ENCODE results near the gene ZNF670.

DNA sequence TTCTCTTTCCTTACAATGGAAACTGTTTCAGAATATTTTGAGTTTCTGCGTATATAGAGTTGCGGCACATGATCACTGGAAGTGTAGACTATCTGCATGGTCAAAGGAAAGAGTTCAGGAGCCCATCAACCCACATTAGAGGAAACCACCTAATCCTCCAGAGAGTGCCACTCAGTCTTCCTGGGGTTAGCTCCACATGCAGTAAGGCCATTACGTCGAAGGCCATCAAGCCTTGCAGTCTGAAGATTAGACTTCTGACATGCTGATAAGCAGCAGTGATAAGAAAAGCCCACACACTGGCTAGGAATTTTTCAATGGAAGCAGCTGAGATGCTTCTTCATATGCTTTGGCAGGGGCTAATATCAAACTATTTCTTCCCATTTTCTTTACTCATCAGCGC lies 17.9 kb upstream of the ZNF670 start:
- TF ChIP-seq, protein P1, sequence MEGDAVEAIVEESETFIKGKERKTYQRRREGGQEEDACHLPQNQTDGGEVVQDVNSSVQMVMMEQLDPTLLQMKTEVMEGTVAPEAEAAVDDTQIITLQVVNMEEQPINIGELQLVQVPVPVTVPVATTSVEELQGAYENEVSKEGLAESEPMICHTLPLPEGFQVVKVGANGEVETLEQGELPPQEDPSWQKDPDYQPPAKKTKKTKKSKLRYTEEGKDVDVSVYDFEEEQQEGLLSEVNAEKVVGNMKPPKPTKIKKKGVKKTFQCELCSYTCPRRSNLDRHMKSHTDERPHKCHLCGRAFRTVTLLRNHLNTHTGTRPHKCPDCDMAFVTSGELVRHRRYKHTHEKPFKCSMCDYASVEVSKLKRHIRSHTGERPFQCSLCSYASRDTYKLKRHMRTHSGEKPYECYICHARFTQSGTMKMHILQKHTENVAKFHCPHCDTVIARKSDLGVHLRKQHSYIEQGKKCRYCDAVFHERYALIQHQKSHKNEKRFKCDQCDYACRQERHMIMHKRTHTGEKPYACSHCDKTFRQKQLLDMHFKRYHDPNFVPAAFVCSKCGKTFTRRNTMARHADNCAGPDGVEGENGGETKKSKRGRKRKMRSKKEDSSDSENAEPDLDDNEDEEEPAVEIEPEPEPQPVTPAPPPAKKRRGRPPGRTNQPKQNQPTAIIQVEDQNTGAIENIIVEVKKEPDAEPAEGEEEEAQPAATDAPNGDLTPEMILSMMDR (IDR thresholded peaks at IDR 0.05), result no peak
- no peak for TF ChIP-seq ZFX (IDR thresholded peaks at IDR 0.05; ENCODE audit: borderline replicate concordance)
